OCI-LY1 (cell line): ENCODE results near the gene CD72.
"Not testable (repeated sequence)": the region's sequence is repeated elsewhere in the genome, so short reads cannot be mapped to it uniquely, and the experiment has no call there.

Experiments used
- H2AFZ ChIP-seq: fragments of 200-600 bp; sonication (generic), shearing (Covaris generic); 2 replicates; pipeline ENCODE4 v1.6.0; 2014; ENCODE audit warnings: antibody characterized with exemption, mild to moderate bottlenecking, low read length
- H3F3A ChIP-seq: fragments of 200-600 bp; sonication (generic), shearing (Covaris generic); 2 replicates; pipeline ENCODE4 v1.6.0; 2014; ENCODE audit warnings: mild to moderate bottlenecking, antibody characterized with exemption, low read length, moderate library complexity; ENCODE audit not compliant: insufficient read depth
- H3K27ac ChIP-seq: fragments of 200-600 bp; sonication (generic); 2 replicates; pipeline ENCODE4 v1.5.1; 2014; ENCODE audit warnings: low read length, mixed run types, mild to moderate bottlenecking, low read depth; ENCODE audit not compliant: poor library complexity, severe bottlenecking
- H3K27me3 ChIP-seq: fragments of 200-600 bp; sonication (generic); 2 replicates; pipeline ENCODE4 v1.6.0; 2014; ENCODE audit warnings: antibody characterized with exemption, mild to moderate bottlenecking, low read length, moderate library complexity; ENCODE audit not compliant: insufficient read depth
- H3K36me3 ChIP-seq: fragments of 200-600 bp; sonication (generic); 2 replicates; pipeline ENCODE4 v1.6.1; 2014; ENCODE audit warnings: mild to moderate bottlenecking, antibody characterized with exemption, low read length, moderate library complexity, mixed read lengths; ENCODE audit not compliant: insufficient read depth
- H3K4me1 ChIP-seq: fragments of 200-600 bp; sonication (generic); 2 replicates; pipeline ENCODE4 v1.5.1; 2014; ENCODE audit warnings: mild to moderate bottlenecking, low read length, moderate library complexity; ENCODE audit not compliant: insufficient read depth, severe bottlenecking
- H3K4me2 ChIP-seq: fragments of 200-600 bp; sonication (generic), shearing (Covaris generic); 2 replicates; pipeline ENCODE4 v1.6.1; 2014; ENCODE audit warnings: low read length
- H3K4me3 ChIP-seq: fragments of 200-600 bp; sonication (generic); 2 replicates; pipeline ENCODE4 v1.5.1; 2014; ENCODE audit warnings: low read length, low read depth, mild to moderate bottlenecking, mixed read lengths; ENCODE audit not compliant: poor library complexity, severe bottlenecking
- H3K79me2 ChIP-seq: fragments of 200-600 bp; shearing (Covaris generic); 2 replicates; pipeline ENCODE4 v1.6.1; 2016; ENCODE audit warnings: mixed run types, low read length, mixed read lengths; ENCODE audit not compliant: insufficient read depth
- H3K9ac ChIP-seq: fragments of 200-600 bp; sonication (generic), shearing (Covaris generic); 2 replicates; pipeline ENCODE4 v1.6.1; 2014; ENCODE audit warnings: mild to moderate bottlenecking, low read length, mixed read lengths
- H3K9me2 ChIP-seq: fragments of 200-600 bp; sonication (generic), shearing (Covaris generic); 2 replicates; pipeline ENCODE4 v1.6.1; 2014; ENCODE audit warnings: low read depth, mild to moderate bottlenecking, low read length, mixed read lengths
- H3K9me3 ChIP-seq: fragments of 200-600 bp; shearing (Covaris generic); 2 replicates; pipeline ENCODE4 v1.6.1; 2014; ENCODE audit warnings: low read length, mixed read lengths
- H4K20me1 ChIP-seq: fragments of 200-600 bp; sonication (generic), shearing (Covaris generic); 2 replicates; pipeline ENCODE4 v1.6.0; 2016; ENCODE audit warnings: mild to moderate bottlenecking, low read length; ENCODE audit not compliant: insufficient read depth
- EZH2 ChIP-seq: fragments of 200-600 bp; sonication (generic), shearing (Covaris generic); IDR thresholded peaks from 2 replicates; pipeline ENCODE4 v1.8.0; 2017; ENCODE audit warnings: borderline replicate concordance, mixed run types, mild to moderate bottlenecking, antibody characterized with exemption, low read length, moderate library complexity, mixed read lengths
- TF ChIP-seq, protein P1 (sequence below): fragments of 200-600 bp; sonication (generic), shearing (Covaris generic); IDR thresholded peaks from 2 replicates; pipeline ENCODE4 v1.5.1; 2017; ENCODE audit warnings: mild to moderate bottlenecking, antibody characterized with exemption, low read length, moderate library complexity, mixed read lengths

Gene CD72

GRCh38 chr9:35639631-35640030, 21.4 kb upstream of the CD72 start:
- Histone ChIP-seq H3K4me1 (peaks cover 55% of the 10 kb centered on the region), H3K27ac (peak overlapping the region; percentile 91), H3F3A (peaks cover 9% of the 10 kb centered on the region), H3K36me3 (peaks cover 27% of the 10 kb centered on the region), H3K9ac (peak overlapping the region; percentile 49; the same call in 1 of the 2 replicates), H3K9me3 (no peaks in the 10 kb centered on the region), H3K79me2 (no peaks in the 10 kb centered on the region), H3K27me3 (no peaks in the 10 kb centered on the region), H2AFZ (no peak overlapping the region), H3K4me2 (0 out of 2 replicates have a peak overlapping the region, but pooled peaks have one; percentile 36), H3K4me3 (no peak overlapping the region), H3K9me2 (no peaks in the 10 kb centered on the region), H4K20me1 (no peaks in the 10 kb centered on the region)
- TF ChIP-seq, protein P1, sequence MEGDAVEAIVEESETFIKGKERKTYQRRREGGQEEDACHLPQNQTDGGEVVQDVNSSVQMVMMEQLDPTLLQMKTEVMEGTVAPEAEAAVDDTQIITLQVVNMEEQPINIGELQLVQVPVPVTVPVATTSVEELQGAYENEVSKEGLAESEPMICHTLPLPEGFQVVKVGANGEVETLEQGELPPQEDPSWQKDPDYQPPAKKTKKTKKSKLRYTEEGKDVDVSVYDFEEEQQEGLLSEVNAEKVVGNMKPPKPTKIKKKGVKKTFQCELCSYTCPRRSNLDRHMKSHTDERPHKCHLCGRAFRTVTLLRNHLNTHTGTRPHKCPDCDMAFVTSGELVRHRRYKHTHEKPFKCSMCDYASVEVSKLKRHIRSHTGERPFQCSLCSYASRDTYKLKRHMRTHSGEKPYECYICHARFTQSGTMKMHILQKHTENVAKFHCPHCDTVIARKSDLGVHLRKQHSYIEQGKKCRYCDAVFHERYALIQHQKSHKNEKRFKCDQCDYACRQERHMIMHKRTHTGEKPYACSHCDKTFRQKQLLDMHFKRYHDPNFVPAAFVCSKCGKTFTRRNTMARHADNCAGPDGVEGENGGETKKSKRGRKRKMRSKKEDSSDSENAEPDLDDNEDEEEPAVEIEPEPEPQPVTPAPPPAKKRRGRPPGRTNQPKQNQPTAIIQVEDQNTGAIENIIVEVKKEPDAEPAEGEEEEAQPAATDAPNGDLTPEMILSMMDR = no peak
- TF ChIP-seq EZH2 = no peak

- not testable (repeated sequence) for H3K9me3 ChIP-seq, H4K20me1 ChIP-seq, H3K9me2 ChIP-seq, H3K27me3 ChIP-seq, H3K79me2 ChIP-seq, H3K4me3 ChIP-seq, H2AFZ ChIP-seq
- Histone ChIP-seq H3K9ac (peak overlapping the region; percentile 49), H3K27ac (peak overlapping the region; percentile 91), H3K4me1 (peaks cover 55% of the 10 kb centered on the region), H3K4me2 (peak overlapping the region; percentile 36), H3K36me3 (peaks cover 24% of the 10 kb centered on the region), H3F3A (peaks cover 11% of the 10 kb centered on the region)
Measured at GRCh38 chr9:35639225-35639624, 21.0 kb upstream of the CD72 start.

- peak overlapping the region; percentile 36 for H3K4me2 ChIP-seq
Measured at GRCh38 chr9:35638751-35639150, 20.5 kb upstream of the CD72 start.

GRCh38 chr9:35637427-35637955, 19.3 kb upstream of the CD72 start:
- not testable (repeated sequence) for H3K9me2 ChIP-seq, H4K20me1 ChIP-seq, H3K27me3 ChIP-seq, H3K9ac ChIP-seq, H3K4me2 ChIP-seq, H2AFZ ChIP-seq, H3K79me2 ChIP-seq, H3K4me3 ChIP-seq, H3K9me3 ChIP-seq
- Histone ChIP-seq H3K4me1 (peaks cover 63% of the 10 kb centered on the region), H3K27ac (peak overlapping the region; percentile 93), H3K36me3 (peaks cover 16% of the 10 kb centered on the region), H3F3A (peaks cover 18% of the 10 kb centered on the region)

More at GRCh38 chr9:35638751-35639150, 20.5 kb upstream of the CD72 start:
- Histone ChIP-seq H3K9ac (peak overlapping the region; percentile 49), H3F3A (peaks cover 15% of the 10 kb centered on the region), H3K4me1 (peaks cover 59% of the 10 kb centered on the region), H3K27ac (peak overlapping the region; percentile 91), H3K36me3 (peaks cover 23% of the 10 kb centered on the region)
- not testable (repeated sequence) for H4K20me1 ChIP-seq, H3K4me3 ChIP-seq, H3K27me3 ChIP-seq, H2AFZ ChIP-seq, H3K9me2 ChIP-seq, H3K9me3 ChIP-seq, H3K79me2 ChIP-seq

- H3K9me3 ChIP-seq, H3K79me2 ChIP-seq, H3K4me3 ChIP-seq, H2AFZ ChIP-seq, H3K27me3 ChIP-seq, H4K20me1 ChIP-seq, H3K9me2 ChIP-seq: not testable (repeated sequence)
- peaks cover 63% of the 10 kb centered on the region for H3K4me1 ChIP-seq
- H3K4me2 ChIP-seq = peak overlapping the region; percentile 48; the same call in 1 of the 2 replicates
- peak overlapping the region; percentile 93 for H3K27ac ChIP-seq
- H3K36me3 ChIP-seq = peaks cover 16% of the 10 kb centered on the region
- peaks cover 18% of the 10 kb centered on the region for H3F3A ChIP-seq
- peak overlapping the region; percentile 59 for H3K9ac ChIP-seq
Measured at GRCh38 chr9:35636877-35637246, 18.6 kb upstream of the CD72 start.
